ENCODE results near the gene AMIGO2. TPM values are rescaled to one million over a fixed set of nuclear protein-coding genes. Genes with fewer than 3 reads are reported as not detected.
A peak's percentile ranks its signal among the peaks of the same experiment; 100 is the strongest.

AMIGO2 gene
- total RNA-seq, 1 donor from 2014 or later = 4.8 TPM

GRCh38 chr12:47097276-47097896 lies 17.6 kb upstream of the AMIGO2 start:
- DNase-seq = no peak

GRCh38 chr12:47095446-47096236 lies 15.9 kb upstream of the AMIGO2 start:
- no peak for DNase-seq

GRCh38 chr12:47094804-47095203 lies 15.0 kb upstream of the AMIGO2 start:
- DNase-seq = no peak

GRCh38 chr12:47091009-47091408 lies 11.2 kb upstream of the AMIGO2 start:
- no peak for DNase-seq

- DNase-seq = peak; percentile 70
These were observed 8.5 kb upstream of the AMIGO2 start for GRCh38 chr12:47088021-47088944.

GRCh38 chr12:47087088-47087688 lies 7.4 kb upstream of the AMIGO2 start:
- DNase-seq = peak; percentile 21

- peak; percentile 65 for DNase-seq
These were observed 6.1 kb upstream of the AMIGO2 start for GRCh38 chr12:47085815-47086252.

GRCh38 chr12:47084172-47084571 lies 4.4 kb upstream of the AMIGO2 start:
- no peak for DNase-seq

GRCh38 chr12:47082796-47083621 lies 3.2 kb upstream of the AMIGO2 start:
- no peak for DNase-seq

- DNase-seq = no peak
These were observed 2.5 kb upstream of the AMIGO2 start for GRCh38 chr12:47082283-47082682.

- DNase-seq = peak; percentile 29
These were observed 1.2 kb upstream of the AMIGO2 start for GRCh38 chr12:47080725-47081502.

GRCh38 chr12:47079981-47080724 lies 394 bp upstream of the AMIGO2 start:
- peak; percentile 33 for DNase-seq

- no peak for DNase-seq
These were observed 859 bp downstream of the AMIGO2 start for GRCh38 chr12:47078733-47079467.

- DNase-seq = no peak
These were observed 1.7 kb downstream of the AMIGO2 start for GRCh38 chr12:47078086-47078395.

GRCh38 chr12:47077206-47078085 lies 2.3 kb downstream of the AMIGO2 start:
- no peak for DNase-seq

- DNase-seq = no peak
These were observed 4.3 kb downstream of the AMIGO2 start for GRCh38 chr12:47075192-47076084.

- no peak for DNase-seq
These were observed 5.0 kb downstream of the AMIGO2 start for GRCh38 chr12:47074757-47075156.

Data from dermis blood vessel endothelial cell (primary cell).